ENCODE measurements around the gene CYP3A7.
"Not testable (repeated sequence)": the region's sequence is repeated elsewhere in the genome, so short reads cannot be mapped to it uniquely, and the experiment has no call there.

CYP3A7 gene

GRCh38 chr7:99666013-99666395 lies 69.0 kb downstream of the CYP3A7 start:
- DNase-seq = no peak

DNA sequence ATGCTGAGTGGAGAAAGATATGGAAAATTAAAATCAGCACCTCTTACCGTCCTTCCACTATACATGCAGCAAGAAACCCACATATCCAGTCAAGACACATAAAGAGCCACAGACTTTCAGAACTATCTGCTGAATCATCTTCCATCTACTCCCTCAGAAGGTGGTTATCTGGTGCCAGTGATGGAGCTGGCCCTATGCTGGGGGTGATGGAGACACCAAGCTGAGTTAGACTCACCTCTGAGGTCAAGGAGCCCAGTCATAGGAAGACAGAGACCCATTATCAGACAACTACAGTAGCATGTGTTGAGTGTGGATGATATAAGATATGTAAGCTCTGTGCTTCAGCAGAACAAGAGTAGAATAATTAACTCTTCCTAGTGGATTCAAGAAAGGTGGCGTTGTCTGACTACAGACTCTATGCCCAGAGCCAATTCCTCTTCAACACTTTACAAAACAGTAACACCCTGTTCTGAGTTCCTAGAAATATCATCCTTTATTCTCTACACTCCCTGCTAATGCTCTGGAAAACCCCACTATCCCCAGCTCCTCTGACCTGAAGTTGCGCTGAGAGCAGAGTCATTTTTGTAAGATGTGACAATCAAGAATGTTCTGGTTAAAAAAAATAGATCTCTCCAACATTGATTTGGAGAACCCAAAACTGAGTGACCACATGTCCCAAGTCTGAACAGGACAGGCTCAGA lies 69.5 kb downstream of the CYP3A7 start:
- no peak for DNase-seq

- not testable (repeated sequence) for DNase-seq
Measured at GRCh38 chr7:99657879-99658278, 77.1 kb downstream of the CYP3A7 start.
